NCI-H524 (cell line): ENCODE results near the gene UBE2F.
"Not testable (repeated sequence)": the region's sequence is repeated elsewhere in the genome, so short reads cannot be mapped to it uniquely, and the experiment has no call there.

Experiments used
- DNase-seq, 2 experiments: peaks; one replicate each; lab custom pipeline; 2025; lab: John Stamatoyannopoulos, UW

Gene UBE2F

GRCh38 chr2:237980087-237980486 is 13.3 kb downstream of the UBE2F start:
- DNase-seq = no peak

- no peak for DNase-seq
Observed at GRCh38 chr2:237980751-237981150, 13.9 kb downstream of the UBE2F start.

GRCh38 chr2:237981621-237982020 is 14.8 kb downstream of the UBE2F start:
- DNase-seq = not testable (repeated sequence)

- no peak for DNase-seq
Observed at GRCh38 chr2:237982039-237982725, 15.4 kb downstream of the UBE2F start.

- no peak for DNase-seq
Observed at GRCh38 chr2:237983922-237984321, 17.1 kb downstream of the UBE2F start.

GRCh38 chr2:237987268-237987667 is 20.5 kb downstream of the UBE2F start:
- DNase-seq = no peak

- DNase-seq = peak in 1 of 2 experiments; percentile 35
Observed at GRCh38 chr2:237993701-237994100, 26.9 kb downstream of the UBE2F start.

- DNase-seq = peak; percentile 76 to 96
Observed at GRCh38 chr2:237995036-237995435, 28.2 kb downstream of the UBE2F start.

- no peak for DNase-seq
Observed at GRCh38 chr2:237996021-237996593, 29.3 kb downstream of the UBE2F start.

- DNase-seq = no peak
Observed at GRCh38 chr2:237997521-237997920, 30.7 kb downstream of the UBE2F start.

GRCh38 chr2:237998530-237998929 is 31.7 kb downstream of the UBE2F start:
- no peak for DNase-seq

GRCh38 chr2:238003234-238004031 is 36.6 kb downstream of the UBE2F start:
- DNase-seq = no peak

GRCh38 chr2:238004077-238004830 is 37.4 kb downstream of the UBE2F start:
- DNase-seq = no peak

- DNase-seq = no peak
Observed at GRCh38 chr2:238005528-238005927, 38.7 kb downstream of the UBE2F start.

GRCh38 chr2:238006510-238006909 is 39.7 kb downstream of the UBE2F start:
- DNase-seq = no peak

GRCh38 chr2:238007924-238008323 is 41.1 kb downstream of the UBE2F start:
- no peak for DNase-seq

- DNase-seq = peak in 1 of 2 experiments; percentile 8
Observed at GRCh38 chr2:238009563-238009962, 42.7 kb downstream of the UBE2F start.

GRCh38 chr2:238010572-238010971 is 43.8 kb downstream of the UBE2F start:
- no peak for DNase-seq

- no peak for DNase-seq
Observed at GRCh38 chr2:238013806-238014205, 47.0 kb downstream of the UBE2F start.

- no peak for DNase-seq
Observed at GRCh38 chr2:238015705-238016104, 48.9 kb downstream of the UBE2F start.

- no peak for DNase-seq
Observed at GRCh38 chr2:238016526-238016925, 49.7 kb downstream of the UBE2F start.

- DNase-seq = no peak
Observed at GRCh38 chr2:238019962-238020361, 53.1 kb downstream of the UBE2F start.
